DND-41 (cell line): Measurements from ENCODE around the gene SUZ12.
"Not testable (repeated sequence)": the region's sequence is repeated elsewhere in the genome, so short reads cannot be mapped to it uniquely, and the experiment has no call there.

ENCODE experiments used
- ATAC-seq: fragments of 200-7000 bp; cut with Tn5 transposase; 3 replicates; pipeline ENCODE4 v1.9.1; 2021; ENCODE audit warnings: low read depth; ENCODE audit not compliant: insufficient read depth
- DNase-seq: peaks from one replicate; pipeline ENCODE4 v3.0.0-alpha.2; 2020
- H2AFZ ChIP-seq: 2 replicates; pipeline ENCODE4 v1.6.0; 2012; ENCODE audit warnings: low read depth, low read length
- H3K27ac ChIP-seq: 2 replicates; pipeline ENCODE4 v1.5.1; 2012; ENCODE audit warnings: low read length, inconsistent platforms
- H3K27me3 ChIP-seq: fragments of 200-600 bp; sonication (generic); 2 replicates; pipeline ENCODE4 v1.6.0; 2012; ENCODE audit warnings: low read length, mild to moderate bottlenecking, inconsistent platforms; ENCODE audit not compliant: insufficient read depth, poor library complexity
- H3K36me3 ChIP-seq: 2 replicates; pipeline ENCODE4 v1.5.1; 2012; ENCODE audit warnings: low read length, inconsistent platforms; ENCODE audit not compliant: insufficient read depth
- H3K4me1 ChIP-seq: 2 replicates; pipeline ENCODE4 v1.5.1; 2012; ENCODE audit warnings: mild to moderate bottlenecking, low read length; ENCODE audit not compliant: insufficient read depth
- H3K4me2 ChIP-seq: 2 replicates; pipeline ENCODE4 v1.6.0; 2012; ENCODE audit warnings: mild to moderate bottlenecking, moderate library complexity, low read length, inconsistent platforms; ENCODE audit not compliant: insufficient read depth
- H3K4me3 ChIP-seq, 2 experiments: fragments of 200-600 bp in 1 of 2; shearing (Covaris generic) in 1 of 2; 2 replicates each; pipeline ENCODE4 v1.5.1; 2012 to 2016; ENCODE audit warnings: inconsistent platforms in 2 of 2, low read length in 2 of 2, mild to moderate bottlenecking in 2 of 2, low read depth in 1 of 2, moderate library complexity in 1 of 2
- H3K79me2 ChIP-seq: 2 replicates; pipeline ENCODE4 v1.6.0; 2012; ENCODE audit warnings: low read length, inconsistent platforms; ENCODE audit not compliant: insufficient read depth
- H3K9ac ChIP-seq: 2 replicates; pipeline ENCODE4 v1.6.0; 2012; ENCODE audit warnings: low read depth, mild to moderate bottlenecking, inconsistent platforms, low read length, moderate library complexity
- H3K9me3 ChIP-seq: 2 replicates; pipeline ENCODE4 v1.5.1; 2012; ENCODE audit warnings: low read length, moderate library complexity, mild to moderate bottlenecking, inconsistent platforms; ENCODE audit not compliant: insufficient read depth, severe bottlenecking
- H4K20me1 ChIP-seq: 2 replicates; pipeline ENCODE4 v1.6.0; 2012; ENCODE audit warnings: low read length; ENCODE audit not compliant: insufficient read depth
- CTCF ChIP-seq: IDR thresholded peaks from 2 replicates; pipeline ENCODE4 v1.5.1; 2012; ENCODE audit warnings: borderline replicate concordance, low read length, moderate library complexity, mild to moderate bottlenecking; ENCODE audit not compliant: poor library complexity, severe bottlenecking; ENCODE audit errors: extremely low read depth
- EZH2 ChIP-seq: IDR thresholded peaks from 3 replicates; pipeline ENCODE4 v1.6.1; 2012; ENCODE audit warnings: borderline replicate concordance, low read depth, mild to moderate bottlenecking, moderate library complexity, low read length, inconsistent platforms; ENCODE audit not compliant: severe bottlenecking

Gene SUZ12

DNA sequence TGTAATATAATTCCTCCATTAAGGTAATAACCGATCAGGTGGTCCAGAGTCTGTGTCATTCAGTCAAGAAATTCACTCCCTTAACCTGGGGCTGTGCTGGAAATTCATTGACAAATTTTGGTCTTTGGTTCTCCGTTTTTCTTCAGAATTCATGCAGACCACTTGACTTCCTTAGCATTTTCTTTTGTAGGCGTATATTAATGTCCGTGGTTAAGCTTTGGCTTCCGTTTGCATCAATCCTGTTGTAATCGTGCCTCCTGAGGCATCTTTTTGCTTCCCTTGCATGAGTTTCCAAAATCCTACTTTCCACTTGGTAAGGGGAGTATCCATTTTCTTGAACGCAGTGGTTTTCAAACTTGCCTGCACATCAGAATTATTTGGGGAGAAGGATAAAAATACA, 79.4 kb downstream of the SUZ12 start:
- Histone ChIP-seq H4K20me1 (peaks cover 8% of the 10 kb centered on the region), H2AFZ (no peak overlapping the region), H3K4me1 (peaks cover 10% of the 10 kb centered on the region), H3K9ac (no peak overlapping the region), H3K79me2 (peaks cover 83% of the 10 kb centered on the region), H3K36me3 (peaks cover 36% of the 10 kb centered on the region), H3K4me3 (no peak overlapping the region), H3K9me3 (no peaks in the 10 kb centered on the region), H3K27ac (no peak overlapping the region), H3K4me2 (no peak overlapping the region), H3K27me3 (no peaks in the 10 kb centered on the region)
- no peak for ATAC-seq
- DNase-seq, result no peak
- TF ChIP-seq EZH2 (no peak), CTCF (no peak)

- no peaks in the 10 kb centered on the region for H3K9me3 ChIP-seq
- no peak overlapping the region for H3K4me2 ChIP-seq
- no peak overlapping the region for H3K4me3 ChIP-seq
- peaks cover 8% of the 10 kb centered on the region for H4K20me1 ChIP-seq
- no peaks in the 10 kb centered on the region for H3K27me3 ChIP-seq
- DNase-seq (no peak), ATAC-seq (no peak)
- no peak for TF ChIP-seq CTCF
- no peak for TF ChIP-seq EZH2
- peaks cover 53% of the 10 kb centered on the region for H3K79me2 ChIP-seq
- no peaks in the 10 kb centered on the region for H3K4me1 ChIP-seq
- no peak overlapping the region for H2AFZ ChIP-seq
- no peak overlapping the region for H3K9ac ChIP-seq
- no peak overlapping the region for H3K27ac ChIP-seq
- H3K36me3 ChIP-seq, result peaks cover 45% of the 10 kb centered on the region
Observed at GRCh38 chr17:32019228-32019627, 82.4 kb downstream of the SUZ12 start.

DNA sequence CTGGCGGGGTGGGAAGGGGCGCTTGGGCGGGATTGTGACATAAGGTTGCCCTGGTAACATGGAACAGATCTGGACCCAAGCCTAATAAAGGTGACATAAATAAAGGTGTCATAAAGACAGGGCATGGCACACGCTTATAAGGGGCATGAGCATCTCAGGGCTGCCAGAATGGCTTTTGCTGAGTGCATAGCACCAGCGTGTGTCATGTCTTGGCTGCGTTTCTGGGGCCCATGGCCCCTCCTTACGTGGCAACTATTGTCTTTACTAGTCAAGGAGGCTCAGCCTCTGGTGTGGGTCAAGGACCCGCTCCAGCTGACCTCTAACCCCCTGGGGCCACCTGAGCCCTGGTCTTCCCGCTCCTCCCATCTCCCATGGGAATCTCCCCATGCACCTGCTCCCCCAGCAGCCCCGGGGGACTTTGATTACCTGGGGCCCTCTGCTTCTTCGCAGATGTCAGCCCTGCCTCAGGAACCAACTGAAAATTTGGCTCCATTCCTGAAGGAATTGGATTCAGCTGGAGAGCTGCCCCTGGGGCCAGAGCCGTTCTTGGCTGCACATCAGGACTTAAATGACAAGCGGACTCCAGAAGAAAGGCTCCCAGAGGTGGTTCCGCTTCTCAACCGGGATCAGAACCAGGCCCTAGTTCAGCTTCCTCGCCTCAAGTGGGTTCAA, 84.3 kb downstream of the SUZ12 start:
- Histone ChIP-seq H3K9me3 (no peaks in the 10 kb centered on the region), H2AFZ (no peak overlapping the region), H3K4me3 (no peak overlapping the region), H3K9ac (no peak overlapping the region), H3K79me2 (peaks cover 34% of the 10 kb centered on the region), H4K20me1 (peaks cover 7% of the 10 kb centered on the region), H3K4me1 (no peaks in the 10 kb centered on the region), H3K36me3 (peaks cover 45% of the 10 kb centered on the region), H3K27me3 (no peaks in the 10 kb centered on the region), H3K27ac (no peak overlapping the region), H3K4me2 (no peak overlapping the region)
- DNase-seq (no peak), ATAC-seq (no peak)
- no peak for TF ChIP-seq EZH2

- no peak overlapping the region for H3K4me2 ChIP-seq
- TF ChIP-seq CTCF (no peak), EZH2 (no peak)
- DNase-seq, result no peak
Observed at GRCh38 chr17:32021615-32021955, 84.8 kb downstream of the SUZ12 start.

DNA sequence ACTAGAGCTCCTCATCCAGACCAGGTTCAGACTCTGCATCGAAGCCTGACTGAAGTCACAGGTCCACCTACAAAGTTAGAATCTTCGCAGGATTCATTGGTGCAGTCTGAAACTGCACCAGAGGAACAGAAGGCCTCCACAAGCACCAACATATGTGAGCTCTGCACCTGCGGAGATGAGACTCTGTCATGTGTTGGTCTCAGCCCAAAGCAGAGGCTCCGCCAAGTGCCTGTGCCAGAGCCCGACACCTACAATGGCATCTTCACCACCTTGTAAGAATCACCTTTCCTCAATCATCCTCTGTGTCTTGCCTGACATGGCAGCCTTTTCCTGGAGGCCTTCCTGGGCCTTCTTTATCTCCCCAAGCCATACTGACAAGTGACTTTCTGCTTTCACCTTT, 85.7 kb downstream of the SUZ12 start:
- H3K36me3 ChIP-seq, result peaks cover 41% of the 10 kb centered on the region

More at GRCh38 chr17:32021615-32021955, 84.8 kb downstream of the SUZ12 start:
- no peaks in the 10 kb centered on the region for H3K4me1 ChIP-seq
- no peak overlapping the region for H3K9ac ChIP-seq
- no peak overlapping the region for H3K27ac ChIP-seq
- H3K4me3 ChIP-seq, result no peak overlapping the region
- no peaks in the 10 kb centered on the region for H3K27me3 ChIP-seq
- peaks cover 45% of the 10 kb centered on the region for H3K36me3 ChIP-seq
- H4K20me1 ChIP-seq, result peaks cover 3% of the 10 kb centered on the region; the same call in 1 of the 2 replicates
- H2AFZ ChIP-seq, result no peak overlapping the region
- no peak for ATAC-seq
- H3K9me3 ChIP-seq, result no peaks in the 10 kb centered on the region
- peaks cover 29% of the 10 kb centered on the region for H3K79me2 ChIP-seq

GRCh38 chr17:32027271-32027670, 90.5 kb downstream of the SUZ12 start:
- H3K27me3 ChIP-seq, H3K36me3 ChIP-seq, H3K79me2 ChIP-seq, H3K9me3 ChIP-seq, DNase-seq, H3K4me3 ChIP-seq, H3K27ac ChIP-seq, H3K4me2 ChIP-seq, H3K9ac ChIP-seq, H3K4me1 ChIP-seq, H4K20me1 ChIP-seq, H2AFZ ChIP-seq, ATAC-seq: not testable (repeated sequence)

More for the DNA sequence above, 85.7 kb downstream of the SUZ12 start:
- H3K27me3 ChIP-seq, H2AFZ ChIP-seq, DNase-seq, H3K27ac ChIP-seq, H3K4me2 ChIP-seq, H3K4me1 ChIP-seq, H4K20me1 ChIP-seq, H3K9me3 ChIP-seq, H3K9ac ChIP-seq, ATAC-seq, H3K4me3 ChIP-seq: not testable (repeated sequence)
- peaks cover 20% of the 10 kb centered on the region for H3K79me2 ChIP-seq
